ENCODE results near the gene RAD51B.

- TF ChIP-seq ELF1 (tag; IDR thresholded peaks at IDR 0.05) (no peak), EZH2 (IDR thresholded peaks at IDR 0.05; ENCODE audit: borderline replicate concordance, low read depth, low read length) (no peak), CTCF (IDR thresholded peaks at IDR 0.05 in 2 of 3, conservative IDR thresholded peaks at IDR 0.05 in 1 of 3; ENCODE audit: insufficient read depth in 2 of 3, low read depth in 1 of 3, low read length in 3 of 3) (no peak), ZNF766 (CRISPR knock-in tag; conservative IDR thresholded peaks at IDR 0.05) (no peak), CBX5 (IDR thresholded peaks at IDR 0.05; ENCODE audit: borderline replicate concordance, low read depth) (no peak), HNRNPH1 (optimal IDR thresholded peaks at IDR 0.05; ENCODE audit: low read depth, low read length) (no peak), ZMIZ1 (IDR thresholded peaks at IDR 0.05; ENCODE audit: low read depth in 2 of 2, low read length in 2 of 2) (no peak), ZBTB33 (CRISPR knock-in tag; IDR thresholded peaks at IDR 0.05) (no peak), NFYB (IDR thresholded peaks at IDR 0.05; ENCODE audit: extremely low read depth, insufficient read length) (no peak), JUN (IDR thresholded peaks at IDR 0.05; ENCODE audit: borderline replicate concordance, low read depth, low read length) (no peak), JUN (CRISPR knock-in tag; IDR thresholded peaks at IDR 0.05; ENCODE audit: borderline replicate concordance) (no peak), POLR2AphosphoS5 (IDR thresholded peaks at IDR 0.05; ENCODE audit: control insufficient read depth, insufficient read depth, low read depth, low read length) (no peak), POLR2A (conservative IDR thresholded peaks at IDR 0.05) (no peak), ETV6 (IDR thresholded peaks at IDR 0.05; ENCODE audit: borderline replicate concordance in 1 of 2, low read depth in 2 of 2, low read length in 1 of 2) (no peak), ETV6 (CRISPR knock-in tag; IDR thresholded peaks at IDR 0.05; ENCODE audit: borderline replicate concordance) (no peak), CUX1 (CRISPR knock-in tag; IDR thresholded peaks at IDR 0.05) (no peak)
These were observed 304.5 kb downstream of the RAD51B start for GRCh38 chr14:68124050-68124449.

Data from K562 (cell line).